H1 (cell line): ENCODE measurements around the gene MKI67. TPM values are rescaled to one million over a fixed set of nuclear protein-coding genes. Genes with fewer than 3 reads are reported as not detected.

Source experiments
- CBX5 ChIP-seq: fragments of 300-800, 300-1000 bp; sonication (generic); IDR thresholded peaks from 2 replicates; pipeline ENCODE4 v1.7.1; 2016; ENCODE audit warnings: antibody characterized with exemption, low read length, low read depth
- CHD1 ChIP-seq: IDR thresholded peaks from 2 replicates; pipeline ENCODE4 v1.6.1; 2012; ENCODE audit warnings: low read depth, low read length, improper control_type of control experiment
- MAFK ChIP-seq: IDR thresholded peaks from 2 replicates; pipeline ENCODE4 v1.6.1; 2012; ENCODE audit warnings: low read depth, mild to moderate bottlenecking, improper control_type of control experiment, low read length
- ZNF274 ChIP-seq: IDR thresholded peaks from 2 replicates; pipeline ENCODE4 v1.7.0; 2012; ENCODE audit warnings: low read length, borderline replicate concordance; ENCODE audit errors: extremely low read depth
- polyA plus RNA-seq, 7 experiments: library from polyadenylated mRNA; depleted of rRNA in 3 of 7; stranded (reverse) in 5 of 7; unstranded in 2 of 7; fragments of >200 nt in 5 of 7; fragments of 200-250 nt in 2 of 7; gene quantifications; 1 replicate in 5 of 7; 2 replicates in 1 of 7; 4 replicates in 1 of 7; pipeline versions ENCODE4 v1.2.1 to v1.2.3, GENCODE V29; 2011 to 2013; ENCODE audit warnings: missing spikeins in 2 of 7, mixed read lengths in 2 of 7
- total RNA-seq: library from RNA; stranded (reverse); fragmentation: NEBNext Ultra II Directional; extraction: Animal tissue kit (Norgen Biotek cat#: 25700); gene quantifications from 2 replicates; pipeline ENCODE4 v1.2.1, GENCODE V29; 2021
- TF ChIP-seq, protein P1 (sequence below), 3 experiments: IDR thresholded peaks; 1 replicate in 2 of 3; 2 replicates in 1 of 3; pipeline versions ENCODE4 v1.5.1 to v1.6.1; 2011; ENCODE audit warnings: low read length in 3 of 3, mild to moderate bottlenecking in 3 of 3, inconsistent platforms in 2 of 3, low read depth in 1 of 3, moderate library complexity in 1 of 3; ENCODE audit not compliant: insufficient read depth in 1 of 3; ENCODE audit errors: control extremely low read depth in 1 of 3

MKI67 gene
- total and polyA plus RNA-seq, 2 of the 8 experiments (the other 6 are each of a cell fraction or from before 2014, with no cell fraction given), result 15.8 to 85.1 TPM

DNA sequence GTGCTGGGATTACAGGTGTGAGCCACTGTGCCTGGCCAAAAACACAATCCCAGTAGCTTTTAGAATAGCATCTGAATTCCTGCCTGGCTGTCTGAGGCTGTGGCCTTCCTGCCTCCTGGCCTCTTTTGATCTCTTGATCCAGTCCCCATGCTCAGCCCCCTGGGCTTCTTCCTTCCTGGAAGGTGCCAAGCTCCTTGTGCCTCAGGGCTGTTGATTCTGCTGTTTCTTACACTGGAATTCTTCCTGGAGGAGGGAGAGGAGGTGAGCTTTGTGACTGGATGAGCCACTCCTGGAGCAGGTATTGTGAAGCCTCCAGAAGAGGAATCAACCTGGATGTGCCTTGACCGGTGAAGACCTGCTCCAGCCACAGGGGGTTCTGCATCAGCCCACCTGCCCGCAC, 17.3 kb upstream of the MKI67 start (continued):
- TF ChIP-seq, protein P1, sequence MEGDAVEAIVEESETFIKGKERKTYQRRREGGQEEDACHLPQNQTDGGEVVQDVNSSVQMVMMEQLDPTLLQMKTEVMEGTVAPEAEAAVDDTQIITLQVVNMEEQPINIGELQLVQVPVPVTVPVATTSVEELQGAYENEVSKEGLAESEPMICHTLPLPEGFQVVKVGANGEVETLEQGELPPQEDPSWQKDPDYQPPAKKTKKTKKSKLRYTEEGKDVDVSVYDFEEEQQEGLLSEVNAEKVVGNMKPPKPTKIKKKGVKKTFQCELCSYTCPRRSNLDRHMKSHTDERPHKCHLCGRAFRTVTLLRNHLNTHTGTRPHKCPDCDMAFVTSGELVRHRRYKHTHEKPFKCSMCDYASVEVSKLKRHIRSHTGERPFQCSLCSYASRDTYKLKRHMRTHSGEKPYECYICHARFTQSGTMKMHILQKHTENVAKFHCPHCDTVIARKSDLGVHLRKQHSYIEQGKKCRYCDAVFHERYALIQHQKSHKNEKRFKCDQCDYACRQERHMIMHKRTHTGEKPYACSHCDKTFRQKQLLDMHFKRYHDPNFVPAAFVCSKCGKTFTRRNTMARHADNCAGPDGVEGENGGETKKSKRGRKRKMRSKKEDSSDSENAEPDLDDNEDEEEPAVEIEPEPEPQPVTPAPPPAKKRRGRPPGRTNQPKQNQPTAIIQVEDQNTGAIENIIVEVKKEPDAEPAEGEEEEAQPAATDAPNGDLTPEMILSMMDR (IDR thresholded peaks at IDR 0.05; ENCODE audit: control extremely low read depth in 1 of 3, insufficient read depth in 1 of 3, low read depth in 1 of 3, low read length in 3 of 3), result no peak
- no peak for TF ChIP-seq ZNF274
- no peak for TF ChIP-seq CHD1
- no peak for TF ChIP-seq CBX5
- TF ChIP-seq MAFK, result no peak
- TF ChIP-seq, all 59 proteins: peak for 0
